ENCODE results near the gene CUBN.
"Not testable (repeated sequence)": the region's sequence is repeated elsewhere in the genome, so short reads cannot be mapped to it uniquely, and the experiment has no call there.

CUBN gene

GRCh38 chr10:17031637-17032635 is 97.7 kb downstream of the CUBN start:
- DNase-seq: no peak

- DNase-seq: no peak
Observed at GRCh38 chr10:17029581-17030271, 99.9 kb downstream of the CUBN start.

- DNase-seq: no peak
Observed at GRCh38 chr10:17029239-17029580, 100.4 kb downstream of the CUBN start.

- DNase-seq: no peak
Observed at GRCh38 chr10:17028798-17029197, 100.8 kb downstream of the CUBN start.

GRCh38 chr10:17026686-17027485 is 102.7 kb downstream of the CUBN start:
- no peak for DNase-seq

GRCh38 chr10:17025444-17026295 is 103.9 kb downstream of the CUBN start:
- no peak for DNase-seq

GRCh38 chr10:17024461-17024860 is 105.2 kb downstream of the CUBN start:
- no peak for DNase-seq

GRCh38 chr10:17023386-17024298 is 106.0 kb downstream of the CUBN start:
- DNase-seq: no peak

- DNase-seq: no peak
Observed at GRCh38 chr10:17022896-17023295, 106.7 kb downstream of the CUBN start.

GRCh38 chr10:17022466-17022825 is 107.2 kb downstream of the CUBN start:
- no peak for DNase-seq

GRCh38 chr10:17021656-17022465 is 107.8 kb downstream of the CUBN start:
- DNase-seq: no peak

- no peak for DNase-seq
Observed at GRCh38 chr10:17019696-17020095, 109.9 kb downstream of the CUBN start.

GRCh38 chr10:17013131-17013983 is 116.3 kb downstream of the CUBN start:
- DNase-seq: not testable (repeated sequence)

- not testable (repeated sequence) for DNase-seq
Observed at GRCh38 chr10:17012731-17013130, 116.9 kb downstream of the CUBN start.

- DNase-seq: no peak
Observed at GRCh38 chr10:17010363-17011145, 119.1 kb downstream of the CUBN start.

- no peak for DNase-seq
Observed at GRCh38 chr10:17009212-17009700, 120.4 kb downstream of the CUBN start.

- no peak for DNase-seq
Observed at GRCh38 chr10:17007418-17007770, 122.2 kb downstream of the CUBN start.

Measured in NCI-H1436 (cell line).